ENCODE measurements around the gene PDSS2.
"Not testable (repeated sequence)": the region's sequence is repeated elsewhere in the genome, so short reads cannot be mapped to it uniquely, and the experiment has no call there.

PDSS2 gene

GRCh38 chr6:107473660-107474059, 14.3 kb upstream of the PDSS2 start:
- no peak for DNase-seq

- no peak for DNase-seq
Measured at GRCh38 chr6:107470364-107470763, 11.0 kb upstream of the PDSS2 start.

GRCh38 chr6:107466062-107466461, 6.7 kb upstream of the PDSS2 start:
- DNase-seq = no peak

GRCh38 chr6:107460083-107460631, 793 bp upstream of the PDSS2 start:
- DNase-seq = no peak

- no peak for DNase-seq
Measured at GRCh38 chr6:107458672-107459282, 587 bp downstream of the PDSS2 start.

GRCh38 chr6:107448776-107449175, 10.6 kb downstream of the PDSS2 start:
- no peak for DNase-seq

GRCh38 chr6:107447663-107448216, 11.6 kb downstream of the PDSS2 start:
- no peak for DNase-seq

GRCh38 chr6:107444277-107444676, 15.1 kb downstream of the PDSS2 start:
- no peak for DNase-seq

GRCh38 chr6:107443608-107444267, 15.6 kb downstream of the PDSS2 start:
- no peak for DNase-seq

GRCh38 chr6:107442938-107443607, 16.3 kb downstream of the PDSS2 start:
- DNase-seq = no peak

- no peak for DNase-seq
Measured at GRCh38 chr6:107441682-107442081, 17.7 kb downstream of the PDSS2 start.

- no peak for DNase-seq
Measured at GRCh38 chr6:107440936-107441335, 18.4 kb downstream of the PDSS2 start.

GRCh38 chr6:107439406-107439805, 20.0 kb downstream of the PDSS2 start:
- DNase-seq = no peak

GRCh38 chr6:107437691-107438090, 21.7 kb downstream of the PDSS2 start:
- no peak for DNase-seq

- no peak for DNase-seq
Measured at GRCh38 chr6:107436881-107437280, 22.5 kb downstream of the PDSS2 start.

- DNase-seq = no peak
Measured at GRCh38 chr6:107435798-107436197, 23.6 kb downstream of the PDSS2 start.

- no peak for DNase-seq
Measured at GRCh38 chr6:107434812-107435211, 24.6 kb downstream of the PDSS2 start.

- DNase-seq = not testable (repeated sequence)
Measured at GRCh38 chr6:107425951-107426350, 33.4 kb downstream of the PDSS2 start.

GRCh38 chr6:107423474-107423990, 35.8 kb downstream of the PDSS2 start:
- DNase-seq = no peak

GRCh38 chr6:107421696-107422256, 37.6 kb downstream of the PDSS2 start:
- DNase-seq = no peak

- no peak for DNase-seq
Measured at GRCh38 chr6:107419733-107420132, 39.6 kb downstream of the PDSS2 start.

- DNase-seq = no peak
Measured at GRCh38 chr6:107418118-107418517, 41.2 kb downstream of the PDSS2 start.

- no peak for DNase-seq
Measured at GRCh38 chr6:107416145-107416544, 43.2 kb downstream of the PDSS2 start.

All from NCI-H2081 treated with DMSO at 0.1 percent for 48 hours (cell line).